T-helper 2 cell (primary cell): Measurements from ENCODE around the gene TRIO.
"Not testable (repeated sequence)": the region's sequence is repeated elsewhere in the genome, so short reads cannot be mapped to it uniquely, and the experiment has no call there.

Experiments used
- DNase-seq, 5 experiments: peaks; one replicate each; pipeline versions ENCODE4 v3.0.0 to v3.0.0-alpha.2; 2012 to 2022

Gene TRIO

DNA sequence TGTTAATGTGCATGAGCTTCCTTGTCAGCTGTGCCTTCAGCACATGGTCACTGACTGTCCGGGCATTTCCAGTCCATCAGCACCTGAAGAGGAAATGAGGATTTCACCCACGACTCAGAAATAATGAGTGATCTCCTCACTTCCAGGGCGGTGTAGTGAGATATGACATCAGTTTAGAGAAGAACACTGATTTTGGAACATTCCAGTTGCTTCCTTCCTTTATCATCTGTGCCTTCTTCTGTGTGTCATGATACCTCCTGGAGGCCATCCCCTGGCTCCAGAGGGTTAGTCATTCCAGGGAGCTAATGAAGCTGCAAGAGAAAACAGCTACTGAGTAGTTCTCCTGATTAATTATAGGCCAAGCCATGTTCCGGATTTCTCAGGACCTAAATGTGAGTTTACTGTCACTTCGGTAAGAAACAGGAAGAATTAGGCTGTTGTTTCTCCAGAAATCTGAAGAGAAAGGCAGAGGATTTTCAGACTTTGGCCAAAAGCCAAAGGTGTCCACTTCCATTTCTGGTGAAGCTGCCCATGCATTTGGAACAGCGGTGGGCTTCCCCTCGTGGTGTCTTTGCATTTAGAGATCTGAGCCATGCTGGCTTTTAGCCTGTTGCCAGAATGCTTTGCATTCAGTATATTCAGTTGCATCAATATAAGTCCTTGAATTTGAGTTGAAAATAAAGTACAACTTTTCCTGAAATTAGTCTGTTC, 277.1 kb downstream of the TRIO start:
- no peak for DNase-seq

DNA sequence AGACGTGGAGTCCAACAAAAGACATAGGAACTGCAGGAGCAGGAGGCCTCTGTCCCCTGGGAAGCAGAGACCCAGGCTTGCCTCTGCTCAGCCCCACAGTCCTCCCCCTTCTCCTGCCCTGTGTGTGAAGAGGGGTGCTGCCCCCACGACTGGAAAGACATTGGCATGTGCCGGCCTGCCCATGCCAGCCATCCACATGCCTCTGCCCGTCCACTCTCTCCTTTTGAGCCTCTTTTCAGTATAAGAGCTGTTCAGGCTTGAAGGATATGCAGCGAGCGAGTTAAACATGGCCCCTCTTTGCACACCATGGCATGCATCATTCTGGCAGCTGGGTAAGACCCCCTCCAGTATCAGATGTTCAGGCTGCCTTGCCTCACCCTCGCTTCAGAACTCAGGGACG, 278.7 kb downstream of the TRIO start:
- no peak for DNase-seq

DNA sequence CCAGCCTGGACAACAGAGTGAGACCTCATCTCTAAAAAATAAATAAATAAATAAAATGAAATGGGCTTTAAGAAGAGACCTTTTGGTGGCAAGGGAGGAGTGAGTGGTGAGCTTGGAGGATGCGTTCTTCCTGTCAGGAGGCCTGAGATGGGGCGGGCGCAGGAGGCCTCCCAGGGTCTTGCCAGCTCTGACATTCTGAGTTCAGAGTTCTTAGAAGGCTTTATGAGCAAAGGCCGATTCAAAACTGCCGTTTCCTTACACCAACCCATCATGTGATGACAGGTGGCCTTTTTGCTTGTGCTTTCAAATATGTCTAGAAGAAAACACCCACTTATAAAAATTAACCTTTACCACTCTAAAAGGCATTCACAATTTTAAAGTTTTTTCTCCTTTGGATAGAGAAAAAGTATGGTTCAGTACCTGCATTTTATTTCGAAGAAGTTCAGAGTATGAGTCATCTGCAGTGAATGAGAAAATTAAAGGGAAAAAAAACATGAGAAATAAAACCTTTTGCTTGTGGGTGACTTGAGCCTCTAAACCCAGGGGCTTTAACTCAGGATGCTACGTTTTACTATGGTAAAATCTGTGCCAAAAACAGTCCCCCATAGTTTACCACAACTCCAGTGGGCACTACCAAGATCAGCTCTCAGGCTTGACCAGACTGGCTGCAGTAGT, 281.0 kb downstream of the TRIO start:
- peak in 1 of 5 experiments; percentile 57 for DNase-seq

DNA sequence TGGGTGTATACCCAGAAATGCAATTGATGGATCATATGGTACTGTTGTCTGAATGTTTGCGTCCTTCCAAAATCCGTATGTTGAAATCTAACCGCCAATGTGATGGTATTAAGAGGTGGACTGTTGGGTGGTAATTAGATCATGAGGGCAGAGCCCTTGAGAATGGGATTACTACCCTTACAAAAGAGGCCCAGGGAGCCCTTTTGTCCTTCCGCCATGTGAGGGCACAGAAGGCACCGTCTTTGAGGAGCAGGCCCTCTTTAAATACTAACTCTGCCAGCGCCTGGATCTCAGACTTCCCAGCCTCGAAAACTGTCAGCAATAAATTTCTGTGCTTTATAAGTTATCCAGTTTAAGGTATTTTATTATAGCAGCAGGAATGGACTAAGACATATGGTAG, 282.4 kb downstream of the TRIO start:
- DNase-seq, result no peak

DNA sequence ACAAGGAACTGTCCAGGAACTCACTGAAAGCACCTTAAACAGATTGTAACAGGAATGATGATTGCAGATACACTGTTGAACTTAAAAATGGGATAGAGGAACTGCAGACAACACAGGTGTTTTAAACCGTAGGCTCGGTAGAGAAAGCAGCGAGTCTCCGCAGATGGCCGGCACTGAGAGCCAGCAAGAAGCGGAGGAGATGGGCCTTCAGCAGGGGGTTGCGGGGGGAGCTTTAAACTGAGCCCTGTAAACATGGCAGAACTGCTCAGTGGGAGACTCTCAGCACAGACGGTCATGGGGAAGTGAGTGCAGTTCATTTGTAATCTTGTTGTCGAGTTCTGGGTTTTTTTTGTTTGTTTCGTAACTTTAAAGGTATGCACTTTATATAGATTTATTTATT, 283.4 kb downstream of the TRIO start:
- DNase-seq, result no peak

DNA sequence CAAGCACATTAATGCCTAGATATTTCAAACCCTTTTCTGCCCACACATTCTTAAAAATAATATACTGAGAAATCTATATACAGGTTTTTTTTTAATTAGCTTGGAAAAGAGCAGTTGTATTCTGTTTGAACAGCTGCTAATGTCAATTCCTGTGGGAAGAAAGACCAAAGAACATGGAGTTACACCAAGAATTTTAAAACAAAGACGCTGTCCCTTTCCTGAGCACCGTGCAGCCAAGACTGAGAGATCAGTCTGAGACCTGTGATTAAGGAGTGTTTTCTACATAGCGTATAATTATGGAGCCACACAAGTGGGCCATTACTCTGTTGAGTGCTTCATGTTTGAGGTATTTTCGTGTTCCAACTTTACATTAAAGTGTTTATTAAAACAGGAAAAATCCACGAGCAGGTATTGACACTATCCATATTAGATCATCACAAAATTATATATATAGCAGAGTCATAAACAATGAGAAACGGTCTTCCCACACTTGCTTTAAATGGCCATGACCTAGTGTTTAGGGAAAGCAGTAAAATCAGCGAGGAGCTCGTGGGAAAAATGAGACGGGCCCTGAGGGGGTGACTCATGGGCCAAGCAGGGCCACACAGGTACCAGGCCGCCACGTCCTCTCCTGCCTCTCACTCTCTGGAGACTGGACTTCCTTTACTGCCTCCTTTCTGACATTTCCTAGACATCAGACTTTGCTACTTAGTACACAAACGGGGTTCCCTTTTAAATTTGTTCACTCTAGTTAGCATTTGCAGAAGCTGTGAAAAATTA, 285.4 kb downstream of the TRIO start:
- DNase-seq, result no peak

DNA sequence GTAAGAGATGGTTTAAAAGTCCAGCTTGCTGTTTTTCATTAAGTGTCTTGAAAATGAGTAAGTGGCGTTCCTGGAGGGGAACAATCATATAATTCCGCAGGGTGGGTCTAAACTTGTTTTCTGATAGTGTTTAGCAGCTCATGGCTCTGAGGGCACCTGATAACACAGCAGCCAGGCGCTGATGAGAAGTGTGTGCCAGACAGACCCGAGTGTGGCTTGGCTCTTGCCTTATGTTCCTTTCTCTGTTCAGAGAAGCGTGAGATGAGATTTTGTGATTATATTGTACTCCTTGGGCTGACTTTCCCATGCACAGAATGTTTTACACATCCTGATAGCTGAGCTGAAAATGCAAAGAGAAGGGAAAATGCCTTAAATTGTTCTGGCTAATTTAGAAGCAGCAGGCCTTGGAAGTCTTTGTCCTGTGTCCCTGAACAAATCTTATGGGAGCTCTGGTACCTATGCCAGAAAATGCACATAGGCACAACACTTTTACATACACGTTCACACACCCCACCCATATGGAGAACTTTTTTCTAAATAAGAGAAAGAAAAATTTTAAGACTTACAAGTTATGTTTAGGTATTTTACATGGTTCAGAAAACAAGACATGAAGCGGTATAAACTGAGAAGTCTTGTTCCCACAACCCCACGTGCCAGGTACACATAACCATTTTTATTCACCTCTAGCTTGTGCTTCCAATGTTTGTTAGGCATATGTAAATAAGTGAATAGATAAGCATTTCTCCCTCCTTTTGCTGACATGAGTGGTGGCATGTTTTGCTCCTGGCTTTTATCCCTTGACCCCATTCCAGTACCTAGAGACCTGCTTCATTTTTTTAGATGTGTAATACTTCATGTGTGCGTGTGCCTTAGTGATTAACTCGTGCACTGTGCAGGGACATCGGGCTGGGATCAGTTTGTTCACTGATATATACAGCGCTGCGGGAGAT, 286.2 kb downstream of the TRIO start:
- no peak for DNase-seq

DNA sequence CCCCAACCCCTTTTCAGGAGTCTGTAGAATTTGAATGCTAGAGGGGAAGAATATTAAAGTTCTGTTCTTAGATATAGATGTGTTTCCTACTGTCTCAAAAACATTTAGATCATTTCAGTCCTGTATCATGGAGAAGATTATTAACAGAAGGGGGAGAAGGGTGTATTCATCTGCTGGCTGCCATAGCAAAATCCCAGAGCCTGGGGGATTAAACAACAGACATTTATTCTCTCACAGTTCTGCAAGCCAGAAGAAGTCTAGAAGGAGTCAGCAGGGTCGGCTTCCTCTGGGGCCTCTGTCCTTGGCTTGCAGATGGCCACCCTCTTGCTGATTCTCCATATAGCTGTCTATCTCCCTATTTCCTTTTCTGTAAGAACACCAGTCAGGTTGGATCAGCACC, 288.4 kb downstream of the TRIO start:
- no peak for DNase-seq

DNA sequence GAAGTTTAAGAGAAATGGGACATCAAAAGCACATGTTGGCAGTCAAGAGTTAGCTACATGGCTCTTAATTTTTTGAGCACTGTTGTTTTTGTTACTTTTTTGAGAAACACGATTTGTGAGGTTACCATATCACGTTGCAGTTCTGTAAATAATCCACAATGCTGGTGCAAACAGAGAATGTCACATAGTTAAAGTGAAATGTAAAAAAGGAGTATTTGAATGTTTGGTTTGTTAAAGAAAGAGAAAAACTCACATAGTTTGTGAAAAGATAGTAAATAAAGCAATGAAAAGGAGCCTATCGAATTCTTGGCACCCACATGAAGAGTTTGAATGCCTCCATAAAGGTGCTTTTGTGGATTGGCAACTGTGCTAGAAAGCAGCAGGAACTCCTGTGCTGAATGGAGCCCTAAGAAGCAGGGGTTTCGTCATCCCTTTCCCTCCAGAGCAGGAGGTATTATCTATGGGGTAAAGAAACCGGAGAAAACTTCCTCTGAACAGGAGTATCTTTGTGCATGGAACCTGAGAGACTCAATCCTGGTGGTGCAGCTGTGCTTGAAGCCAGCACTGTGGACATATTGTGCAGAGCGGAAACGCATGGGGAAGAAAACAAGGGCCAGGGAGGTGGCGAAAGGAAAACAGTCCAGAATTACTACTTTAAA, 289.9 kb downstream of the TRIO start:
- DNase-seq, result no peak

DNA sequence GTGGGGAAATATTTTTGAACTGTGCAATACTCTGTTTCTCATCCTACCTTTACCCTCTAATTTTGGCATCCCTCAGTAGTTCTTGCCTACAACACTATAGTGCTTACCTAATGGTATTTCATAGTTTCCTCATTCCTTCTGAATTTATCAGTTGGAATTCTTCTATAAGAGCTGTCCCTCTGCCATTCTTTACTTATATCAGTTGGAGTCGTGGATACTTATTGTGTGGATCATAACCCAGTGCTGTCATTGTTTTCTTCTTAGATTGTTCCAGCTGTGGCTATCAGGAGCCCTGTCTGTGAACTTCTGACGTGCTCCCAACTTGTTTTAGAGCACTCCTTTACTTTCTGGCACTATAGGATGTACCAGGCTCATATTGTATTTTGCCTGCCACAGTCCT, 292.3 kb downstream of the TRIO start:
- DNase-seq, result no peak

DNA sequence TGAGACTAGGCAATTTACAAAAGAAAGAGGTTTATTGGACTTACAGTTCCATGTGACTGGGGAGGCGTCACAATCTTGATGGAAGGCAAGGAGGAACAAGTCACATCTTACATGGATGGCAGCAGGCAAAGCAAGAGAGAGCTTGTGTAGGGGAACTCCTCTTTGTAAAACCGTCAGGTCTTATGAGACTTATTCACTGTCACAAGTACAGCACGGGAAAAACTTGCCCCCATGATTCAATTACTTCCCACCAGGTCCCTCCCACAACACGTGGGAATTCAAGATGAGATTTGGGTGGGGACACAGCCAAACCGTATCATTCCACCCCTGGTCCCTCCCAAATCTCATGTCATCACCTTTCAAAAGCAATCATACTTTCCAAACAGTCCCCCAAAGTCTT, 293.0 kb downstream of the TRIO start:
- not testable (repeated sequence) for DNase-seq

DNA sequence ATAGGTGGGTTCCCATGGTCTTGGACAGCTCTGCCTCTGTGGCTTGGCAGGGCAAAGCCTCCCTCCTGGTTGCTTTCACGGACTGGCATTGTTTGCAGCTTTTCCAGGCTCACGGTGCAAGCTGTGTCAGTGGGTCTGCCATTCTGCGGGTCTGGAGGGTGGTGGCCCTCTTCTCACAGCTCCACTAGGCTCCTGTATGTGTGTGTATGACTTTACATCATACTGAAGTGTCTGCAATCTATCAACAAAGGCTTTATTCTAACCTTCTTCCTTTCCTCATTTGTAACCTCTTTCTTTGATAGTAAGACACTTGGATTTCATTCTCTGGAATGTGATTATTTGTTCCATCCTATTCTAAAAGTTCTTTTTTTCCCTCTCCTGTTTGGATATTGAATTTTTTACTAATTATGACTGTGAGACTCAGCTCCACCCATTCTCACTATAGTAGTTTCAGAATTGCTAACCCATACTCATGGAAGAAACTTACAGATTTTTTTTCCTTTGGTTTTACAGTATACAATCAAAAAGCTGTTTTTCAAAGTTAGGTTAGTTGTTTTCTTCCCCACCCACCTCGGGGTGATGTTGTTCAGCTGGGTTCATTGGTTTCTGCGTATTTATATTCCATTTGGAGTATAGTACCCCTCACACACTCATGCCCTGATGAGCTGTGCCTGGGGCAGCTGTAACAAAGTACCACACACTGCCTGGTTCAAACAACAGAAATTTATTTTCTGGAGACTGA, 293.8 kb downstream of the TRIO start:
- DNase-seq, result peak in 1 of 5 experiments; percentile 43

DNA sequence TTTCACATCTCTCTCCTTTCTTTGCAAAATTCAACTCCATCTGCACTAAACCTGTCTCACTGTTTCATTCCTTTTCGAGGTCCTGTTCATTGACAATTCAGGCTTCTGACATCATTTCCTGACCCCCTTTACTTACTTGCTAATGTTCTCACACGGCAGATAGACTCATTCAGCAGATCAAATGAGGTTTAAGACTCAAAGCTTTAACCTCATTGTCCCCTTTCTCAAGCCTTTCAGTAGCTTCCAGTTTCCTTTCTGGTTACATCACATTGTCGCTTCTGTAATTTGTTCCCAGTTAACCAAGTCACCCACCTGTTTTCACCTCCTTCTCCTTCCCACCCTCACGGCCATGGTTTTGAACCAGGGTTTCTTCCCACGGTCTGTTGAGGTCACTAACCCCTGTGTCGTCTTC, 295.1 kb downstream of the TRIO start:
- DNase-seq, result peak in 1 of 5 experiments; percentile 30

DNA sequence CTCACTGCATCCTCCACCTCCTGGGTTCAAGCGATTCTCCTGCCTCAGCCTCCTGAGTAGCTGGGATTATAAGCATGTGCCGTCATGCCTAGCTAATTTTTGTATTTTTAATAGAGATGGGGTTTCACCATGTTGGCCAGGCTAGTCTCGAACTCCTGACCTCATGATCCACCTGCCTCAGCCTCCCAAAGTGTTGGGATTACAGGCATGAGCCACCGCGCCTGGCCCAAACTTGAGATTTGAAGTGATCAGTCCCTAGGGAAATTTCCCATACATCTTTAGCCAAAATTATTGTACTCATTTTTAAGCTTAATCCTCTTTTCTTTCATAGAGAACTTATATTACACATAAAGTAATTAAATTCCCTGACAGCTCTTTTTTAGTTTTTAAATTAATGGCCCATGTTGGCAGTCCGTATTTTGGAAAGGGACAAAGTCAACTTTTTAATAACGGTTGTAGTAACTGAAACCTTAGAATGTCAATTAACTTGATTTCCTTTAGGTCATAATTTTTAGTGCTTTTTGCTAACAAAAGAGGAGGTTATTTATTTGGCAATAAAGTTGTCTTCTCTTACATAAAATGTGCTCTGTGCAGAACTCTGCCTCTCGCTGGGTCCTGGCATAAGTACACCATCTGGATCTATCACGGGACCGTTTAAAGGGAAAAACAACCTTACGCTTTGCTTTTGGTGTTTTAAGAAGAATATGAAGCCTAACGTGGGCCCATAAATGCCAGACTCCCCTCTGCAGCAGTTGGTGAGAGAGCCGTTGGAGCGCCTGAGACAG, 296.1 kb downstream of the TRIO start:
- DNase-seq, result no peak

DNA sequence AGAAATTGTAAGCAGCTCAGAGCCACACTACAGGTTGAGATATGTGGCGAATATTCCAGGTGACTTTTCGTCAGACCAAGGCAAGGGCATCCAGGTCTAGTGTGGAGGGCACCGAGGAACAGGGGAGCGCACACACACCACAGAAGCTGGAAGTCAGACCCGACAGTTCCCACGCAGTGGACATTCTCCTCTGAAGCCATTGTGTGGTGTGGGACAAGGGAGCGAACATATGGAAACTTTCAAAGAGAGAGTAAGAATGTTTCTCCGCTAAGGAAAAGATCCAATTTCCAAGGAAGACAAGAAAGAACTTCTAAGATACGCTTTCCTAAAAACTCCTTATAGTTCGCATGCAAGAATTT, 297.1 kb downstream of the TRIO start:
- DNase-seq, result no peak

DNA sequence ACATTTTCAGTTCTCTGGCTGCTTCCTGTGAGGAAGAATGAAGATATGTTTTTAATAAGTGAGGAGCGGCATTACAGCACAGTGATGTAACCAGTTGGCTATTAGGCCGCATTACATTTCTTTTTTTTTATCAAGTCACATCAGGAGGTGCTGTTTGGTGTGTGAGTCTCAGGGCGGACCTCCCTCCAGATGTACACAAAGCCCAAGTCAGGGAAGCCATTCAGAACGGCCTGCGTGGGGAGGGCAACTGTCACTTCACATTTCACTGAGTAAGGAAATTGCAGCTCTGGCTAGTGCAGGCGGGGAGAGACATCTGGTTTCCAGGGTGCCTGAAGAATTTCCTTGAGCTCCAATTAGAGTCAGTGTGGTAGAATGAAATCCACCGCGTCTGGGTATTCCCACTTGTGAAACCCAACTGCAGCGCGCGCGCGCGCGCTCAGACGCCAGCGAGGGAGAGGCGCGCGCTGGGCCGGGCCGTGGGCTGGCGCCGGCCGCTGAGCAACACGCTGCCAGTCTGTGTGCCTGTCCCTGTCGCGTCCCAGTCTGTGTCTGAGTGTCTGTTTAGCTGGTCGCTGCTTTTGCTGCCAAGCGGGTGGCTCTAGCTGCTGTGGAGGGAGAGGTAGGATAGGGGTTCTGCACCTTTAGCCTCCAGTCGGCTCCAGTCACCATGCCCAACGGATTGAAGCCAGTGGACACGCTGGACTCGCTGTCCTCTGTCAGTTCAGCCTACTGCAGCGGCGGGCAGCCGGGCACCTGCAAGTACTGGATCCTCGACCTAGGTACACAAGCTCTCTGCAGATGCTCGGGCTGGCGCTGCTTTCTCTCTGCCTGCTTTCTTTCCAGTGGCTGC, 297.7 kb downstream of the TRIO start:
- DNase-seq, result no peak

DNA sequence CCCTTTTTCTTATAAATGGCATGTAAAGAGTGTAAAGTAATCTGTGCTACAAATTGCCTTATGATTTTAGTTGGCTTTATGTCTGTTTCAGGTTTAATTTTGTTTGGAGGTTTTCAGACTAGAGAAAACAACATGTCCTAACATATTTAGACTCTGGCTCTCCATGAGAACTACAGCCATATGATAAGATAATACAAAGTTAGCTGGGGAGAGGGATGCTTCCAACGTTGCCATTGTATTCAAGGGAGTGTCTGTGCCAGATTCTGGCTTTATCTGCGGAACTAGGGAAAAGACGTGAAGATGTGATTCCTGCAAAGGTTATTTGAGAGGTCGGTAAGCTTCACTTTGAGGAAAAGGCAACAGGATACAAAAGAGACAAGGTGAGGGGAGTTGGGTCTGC, 298.5 kb downstream of the TRIO start:
- DNase-seq, result no peak

DNA sequence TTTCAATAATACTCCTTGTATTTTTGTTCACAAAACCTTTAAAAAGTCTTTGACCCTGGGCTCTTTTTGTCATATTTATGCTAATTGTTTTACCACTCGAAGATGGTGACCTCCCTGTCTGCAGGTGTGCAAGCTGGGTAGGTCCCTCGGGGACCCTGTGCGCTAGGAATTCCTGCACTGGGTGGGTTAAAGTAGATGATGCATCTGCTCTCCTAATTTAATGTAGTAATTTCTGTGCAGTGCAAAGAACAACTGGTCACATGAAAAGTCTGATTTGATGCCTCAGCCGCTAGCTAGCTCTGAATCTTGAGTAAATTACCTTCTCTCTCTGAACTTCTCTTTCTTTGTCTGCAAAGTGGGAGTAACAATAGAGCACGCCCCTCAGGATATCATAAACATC, 299.4 kb downstream of the TRIO start:
- DNase-seq, result no peak

DNA sequence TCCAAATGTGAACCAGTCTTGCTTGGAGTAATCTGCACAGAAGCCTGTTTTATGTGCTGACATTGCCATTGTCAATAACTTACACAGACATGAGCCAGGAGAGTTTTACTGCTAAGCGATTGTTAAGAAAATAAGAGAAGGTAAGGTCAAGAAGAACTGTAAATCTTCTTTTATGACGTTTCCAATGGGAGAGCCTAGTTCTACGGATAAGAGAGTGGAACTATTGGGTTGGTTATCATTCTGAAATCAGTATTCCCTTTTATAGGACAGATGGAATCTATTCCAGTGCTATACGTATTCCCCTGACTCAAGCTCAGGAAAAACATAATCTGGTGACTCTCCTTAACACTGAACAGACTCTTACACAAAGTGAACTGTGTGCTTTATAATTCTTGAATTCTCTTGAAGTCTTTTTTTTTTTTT, 300.5 kb downstream of the TRIO start:
- DNase-seq, result no peak

DNA sequence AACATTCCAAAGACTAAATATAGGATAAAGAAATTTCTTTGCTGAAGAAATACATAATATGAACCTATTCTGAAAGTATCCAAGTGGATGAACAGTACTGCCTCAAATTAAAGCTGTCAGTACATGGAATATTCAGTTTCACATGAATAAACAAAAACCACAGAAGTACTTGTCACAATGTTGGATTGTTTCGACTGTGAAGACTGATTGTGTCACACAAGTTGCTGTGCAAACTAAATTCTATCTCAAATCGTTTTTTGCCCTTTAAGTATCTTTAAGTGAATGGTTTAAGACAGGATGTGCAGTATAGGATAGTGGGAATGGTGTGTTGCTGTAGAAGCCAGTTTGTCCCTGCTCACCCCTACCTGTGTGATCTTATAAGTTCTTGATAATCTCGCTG, 301.0 kb downstream of the TRIO start:
- no peak for DNase-seq
